HG02840 (cell line): Measurements from ENCODE around the gene CCL23.
"Not testable (repeated sequence)": the region's sequence is repeated elsewhere in the genome, so short reads cannot be mapped to it uniquely, and the experiment has no call there.

ENCODE experiments used
- ATAC-seq: cut with Tn5 transposase; IDR thresholded peaks from one replicate; pipeline ENCODE4 v1.9.1; 2021; ENCODE audit warnings: mild to moderate bottlenecking, moderate library complexity, moderate number of reproducible peaks; ENCODE audit not compliant: unreplicated experiment, low FRiP score

CCL23 gene

GRCh38 chr17:36017799-36018198, at the start of gene CCL23:
Gene CCL23, minus strand, starts transcription at chr17:36017972. Its CDS starts 75 bp downstream, at chr17:36017897.
- no peak for ATAC-seq

- no peak for ATAC-seq
Measured at GRCh38 chr17:36066365-36066985, 48.7 kb upstream of the CCL23 start.

- no peak for ATAC-seq
Measured at GRCh38 chr17:36063786-36064541, 46.2 kb upstream of the CCL23 start, which contains the start of gene CCL18. Gene CCL18, plus strand, starts transcription at chr17:36064272. Its CDS starts 71 bp downstream, at chr17:36064343.

- ATAC-seq: no peak
Measured at GRCh38 chr17:36060816-36061215, 43.0 kb upstream of the CCL23 start.

- ATAC-seq: no peak
Measured at GRCh38 chr17:36059406-36059805, 41.6 kb upstream of the CCL23 start.

GRCh38 chr17:36057911-36058310, 40.1 kb upstream of the CCL23 start:
- no peak for ATAC-seq

GRCh38 chr17:36055921-36056520, 38.2 kb upstream of the CCL23 start:
- ATAC-seq: no peak

GRCh38 chr17:36055171-36055570, 37.4 kb upstream of the CCL23 start:
- ATAC-seq: no peak

- ATAC-seq: no peak
Measured at GRCh38 chr17:36049643-36050042, 31.9 kb upstream of the CCL23 start.

GRCh38 chr17:36048066-36048465, 30.3 kb upstream of the CCL23 start:
- ATAC-seq: no peak

GRCh38 chr17:36036235-36036634, 18.5 kb upstream of the CCL23 start:
- ATAC-seq: no peak

GRCh38 chr17:36034127-36034526, 16.4 kb upstream of the CCL23 start:
- no peak for ATAC-seq

- no peak for ATAC-seq
Measured at GRCh38 chr17:36030956-36031355, 13.2 kb upstream of the CCL23 start.

- no peak for ATAC-seq
Measured at GRCh38 chr17:36027761-36028160, 10.0 kb upstream of the CCL23 start.

GRCh38 chr17:36024106-36024869, 6.5 kb upstream of the CCL23 start:
- no peak for ATAC-seq

GRCh38 chr17:36019423-36019822, 1.7 kb upstream of the CCL23 start:
- no peak for ATAC-seq

GRCh38 chr17:36016555-36016954, 1.2 kb downstream of the CCL23 start:
- no peak for ATAC-seq

GRCh38 chr17:36015895-36016294, 1.9 kb downstream of the CCL23 start:
- not testable (repeated sequence) for ATAC-seq

- no peak for ATAC-seq
Measured at GRCh38 chr17:36014946-36015345, 2.8 kb downstream of the CCL23 start.

GRCh38 chr17:36011201-36011600, 6.6 kb downstream of the CCL23 start:
- no peak for ATAC-seq
